Gastroesophageal sphincter (tissue), 4 donors: ENCODE results near the gene ZNF18. TPM values are rescaled to one million over a fixed set of nuclear protein-coding genes. Genes with fewer than 3 reads are reported as not detected.

Source experiments
- ATAC-seq: fragments of 150-250 bp; one replicate; pipeline ENCODE4 v1.9.1; 2016; ENCODE audit warnings: mild to moderate bottlenecking, moderate library complexity
- H3K27ac ChIP-seq, 4 donors: fragments of 200-600 bp; sonication (generic) in 3 of 4; 1 replicate in 3 of 4; 2 replicates in 1 of 4; pipeline ENCODE4 v1.5.1; 2016 to 2019
- H3K27me3 ChIP-seq: fragments of 200-600 bp; sonication (generic); one replicate; pipeline ENCODE4 v1.5.1; 2019
- H3K36me3 ChIP-seq, 2 donors: fragments of 200-600 bp; sonication (generic); one replicate each; pipeline ENCODE4 v1.5.1; 2019; ENCODE audit warnings: control low read depth in 1 of 2
- H3K4me1 ChIP-seq, 3 donors: fragments of 200-600 bp; sonication (generic); 1 replicate in 2 of 3; 2 replicates in 1 of 3; pipeline ENCODE4 v1.5.1; 2016 to 2019; ENCODE audit warnings: control low read depth in 2 of 3
- H3K4me3 ChIP-seq, 2 donors: fragments of 200-600 bp; sonication (generic); one replicate each; pipeline ENCODE4 v1.5.1; 2019; ENCODE audit warnings: mild to moderate bottlenecking in 1 of 2, moderate library complexity in 1 of 2
- H3K9me3 ChIP-seq, 3 donors: fragments of 200-600 bp; sonication (generic); one replicate each; pipeline ENCODE4 v1.5.1; 2017 to 2019; ENCODE audit warnings: control low read depth in 2 of 3
- EP300 ChIP-seq: sonication (generic); formaldehyde crosslinking; IDR thresholded peaks from one replicate; pipeline ENCODE4 v1.6.1; 2017; ENCODE audit warnings: antibody characterized with exemption, mild to moderate bottlenecking
- POLR2A ChIP-seq, 2 donors: fragments of 450-650 bp; IDR thresholded peaks; one replicate each; pipeline ENCODE4 v1.6.1; 2017; ENCODE audit warnings: antibody characterized with exemption in 2 of 2, mild to moderate bottlenecking in 2 of 2, moderate library complexity in 1 of 2
- POLR2AphosphoS5 ChIP-seq: sonication (generic); formaldehyde crosslinking; IDR thresholded peaks from one replicate; pipeline ENCODE4 v1.6.1; 2017; ENCODE audit warnings: antibody characterized with exemption
- WGBS, 2 donors: methylation state at CpG; one replicate each; pipeline ENCODE4 v1.1.5; 2018; ENCODE audit warnings: low coverage in 1 of 2; 5-methylcytosine and 5-hydroxymethylcytosine counted together
- total RNA-seq, 4 donors: library from RNA; depleted of rRNA; stranded (reverse); fragments of >200 nt; gene quantifications; one replicate each; pipeline ENCODE4 v1.1.0, GENCODE V29; 2016
- TF ChIP-seq, protein P1 (sequence below), 4 experiments: fragments of 200-600 bp in 2 of 4; fragments of 450-650 bp in 2 of 4; sonication (generic) in 1 of 4; IDR thresholded peaks; one replicate each; pipeline ENCODE4 v1.5.1; 2017 to 2019; ENCODE audit warnings: antibody characterized with exemption in 4 of 4, mild to moderate bottlenecking in 2 of 4, moderate library complexity in 2 of 4

ZNF18 gene
- total RNA-seq, 4 donors from 2014 or later, result 7.2 to 9.0 (median 8.0) TPM

DNA sequence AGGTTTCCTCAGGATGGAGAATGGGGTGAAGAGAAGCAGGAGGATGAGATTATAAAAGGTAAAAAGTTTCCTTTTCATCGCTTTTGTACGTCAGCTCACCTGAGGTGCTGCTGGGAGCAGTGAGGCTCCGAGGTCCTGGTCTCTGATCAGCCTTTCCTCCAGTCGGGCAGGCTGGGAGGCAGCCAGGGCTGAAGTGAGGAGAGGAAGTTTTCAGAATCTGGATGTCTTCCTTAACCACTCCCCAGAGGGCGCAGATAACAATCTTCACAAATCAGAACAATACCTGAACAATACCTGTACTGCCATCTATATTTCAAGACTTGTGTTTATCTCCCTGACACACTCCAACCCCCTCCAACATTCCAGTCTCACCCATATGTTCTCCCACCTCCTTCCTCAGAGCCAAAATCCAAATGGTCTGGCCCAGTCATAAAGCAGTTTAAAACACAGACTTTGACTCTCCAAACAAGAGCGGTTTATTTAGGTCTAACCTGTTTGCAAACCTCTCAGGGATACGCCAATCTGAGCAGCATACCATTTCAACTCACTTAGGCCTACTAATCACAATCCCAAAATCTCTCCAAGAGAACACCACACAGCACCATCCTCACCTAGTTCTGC, 6.8 kb downstream of the ZNF18 start:
- 74 to 83% methylated on average over 4 to 6 of the region's 7 CpGs for WGBS, 2 donors
- H3K36me3 ChIP-seq, result peaks cover 0 to 56% of the 10 kb centered on the region in 2 donors
- no peak for ATAC-seq

DNA sequence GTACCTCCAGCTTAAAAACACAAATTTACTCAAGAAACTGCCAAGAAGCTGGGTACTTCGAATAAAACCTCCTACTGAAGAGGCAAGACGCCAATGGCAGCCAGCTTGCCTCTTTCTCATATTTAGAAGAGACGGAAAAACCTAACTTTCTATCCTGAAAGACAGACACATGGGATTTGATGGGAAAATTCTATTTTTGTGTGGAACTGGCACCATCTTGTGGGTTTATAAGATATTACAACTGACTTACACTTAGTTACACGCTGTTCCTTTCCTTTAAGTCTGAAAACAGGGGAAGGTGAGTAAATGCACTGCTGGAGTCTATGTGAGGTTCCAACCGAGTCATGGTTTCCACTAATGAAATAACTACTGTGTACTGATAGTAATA, 10.3 kb downstream of the ZNF18 start:
- Histone ChIP-seq H3K36me3 (peaks cover 0 to 83% of the 10 kb centered on the region in 2 donors), H3K4me3 (no peak overlapping the region), H3K4me1 (peaks cover 0 to 13% (median 2%) of the 10 kb centered on the region in 3 donors), H3K9me3 (no peaks in the 10 kb centered on the region), H3K27ac (peak overlapping the region in 2 of 4 donors; percentile 13 to 37), H3K27me3 (no peaks in the 10 kb centered on the region)
- no peak for TF ChIP-seq EP300
- TF ChIP-seq, protein P1, sequence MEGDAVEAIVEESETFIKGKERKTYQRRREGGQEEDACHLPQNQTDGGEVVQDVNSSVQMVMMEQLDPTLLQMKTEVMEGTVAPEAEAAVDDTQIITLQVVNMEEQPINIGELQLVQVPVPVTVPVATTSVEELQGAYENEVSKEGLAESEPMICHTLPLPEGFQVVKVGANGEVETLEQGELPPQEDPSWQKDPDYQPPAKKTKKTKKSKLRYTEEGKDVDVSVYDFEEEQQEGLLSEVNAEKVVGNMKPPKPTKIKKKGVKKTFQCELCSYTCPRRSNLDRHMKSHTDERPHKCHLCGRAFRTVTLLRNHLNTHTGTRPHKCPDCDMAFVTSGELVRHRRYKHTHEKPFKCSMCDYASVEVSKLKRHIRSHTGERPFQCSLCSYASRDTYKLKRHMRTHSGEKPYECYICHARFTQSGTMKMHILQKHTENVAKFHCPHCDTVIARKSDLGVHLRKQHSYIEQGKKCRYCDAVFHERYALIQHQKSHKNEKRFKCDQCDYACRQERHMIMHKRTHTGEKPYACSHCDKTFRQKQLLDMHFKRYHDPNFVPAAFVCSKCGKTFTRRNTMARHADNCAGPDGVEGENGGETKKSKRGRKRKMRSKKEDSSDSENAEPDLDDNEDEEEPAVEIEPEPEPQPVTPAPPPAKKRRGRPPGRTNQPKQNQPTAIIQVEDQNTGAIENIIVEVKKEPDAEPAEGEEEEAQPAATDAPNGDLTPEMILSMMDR (IDR thresholded peaks at IDR 0.05), result peak; percentile 15 to 64 (median 58)
- no peak for TF ChIP-seq POLR2A (IDR thresholded peaks at IDR 0.05)
- 20 to 27% methylated on average over 5 of the region's 5 CpGs for WGBS, 2 donors
- ATAC-seq, result no peak

More for the DNA sequence above, 6.8 kb downstream of the ZNF18 start:
- Histone ChIP-seq H3K27me3 (no peaks in the 10 kb centered on the region), H3K4me3 (no peak overlapping the region), H3K27ac (no peak overlapping the region), H3K4me1 (peaks cover 0 to 13% (median 2%) of the 10 kb centered on the region in 3 donors), H3K9me3 (no peaks in the 10 kb centered on the region)
- TF ChIP-seq EP300 (no peak), POLR2A (IDR thresholded peaks at IDR 0.05) (no peak), POLR2AphosphoS5 (no peak)
- TF ChIP-seq, protein P1 (IDR thresholded peaks at IDR 0.05), result no peak

DNA sequence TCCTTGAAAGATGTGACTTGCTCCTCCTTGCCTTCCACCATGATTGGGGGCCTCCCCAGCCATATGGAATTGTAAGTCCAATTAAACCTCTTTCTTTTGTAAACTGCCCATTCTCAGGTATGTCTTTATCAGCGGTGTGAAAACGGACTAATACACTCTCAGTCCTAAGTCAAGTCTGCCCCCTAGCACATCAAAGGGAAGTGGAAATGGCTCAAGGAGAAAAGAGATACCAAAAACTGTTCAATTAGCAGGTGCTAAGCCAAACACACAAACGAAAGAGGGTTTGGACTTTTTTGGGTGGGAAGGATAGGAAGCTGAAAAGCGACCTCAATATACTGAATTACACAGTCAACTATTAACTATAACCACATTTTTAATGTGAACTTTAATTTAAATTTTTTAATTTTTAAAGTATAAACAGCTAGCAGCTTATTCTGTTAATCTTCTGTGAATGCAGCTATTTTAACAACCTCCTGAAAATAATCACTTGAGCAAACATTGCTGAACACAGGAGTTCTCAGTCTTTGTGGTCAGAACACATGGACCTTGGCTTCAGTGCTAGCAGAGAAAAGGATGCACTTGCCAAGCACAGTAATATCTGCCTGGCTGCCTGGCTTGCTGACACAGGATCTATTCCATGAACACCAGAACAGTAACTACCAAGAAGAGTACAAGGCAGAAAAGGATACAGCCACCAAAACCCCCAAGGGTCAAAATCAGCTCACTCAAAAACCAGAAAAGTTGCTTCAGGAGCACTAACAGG, 10.9 kb downstream of the ZNF18 start:
- H3K4me1 ChIP-seq, result peaks cover 0 to 13% (median 2%) of the 10 kb centered on the region in 3 donors
- 63 to 81% methylated on average over 2 to 4 of the region's 4 CpGs for WGBS, 2 donors
- TF ChIP-seq POLR2AphosphoS5, result no peak
- TF ChIP-seq EP300, result no peak
- TF ChIP-seq, protein P1 (IDR thresholded peaks at IDR 0.05), result no peak
- no peak for TF ChIP-seq POLR2A (IDR thresholded peaks at IDR 0.05)
- H3K27ac ChIP-seq, result peak overlapping the region in 2 of 4 donors; percentile 13 to 37
- no peaks in the 10 kb centered on the region for H3K9me3 ChIP-seq
- H3K36me3 ChIP-seq, result peaks cover 0 to 82% of the 10 kb centered on the region in 2 donors
- H3K27me3 ChIP-seq, result no peaks in the 10 kb centered on the region
- no peak for ATAC-seq
- H3K4me3 ChIP-seq, result no peak overlapping the region

DNA sequence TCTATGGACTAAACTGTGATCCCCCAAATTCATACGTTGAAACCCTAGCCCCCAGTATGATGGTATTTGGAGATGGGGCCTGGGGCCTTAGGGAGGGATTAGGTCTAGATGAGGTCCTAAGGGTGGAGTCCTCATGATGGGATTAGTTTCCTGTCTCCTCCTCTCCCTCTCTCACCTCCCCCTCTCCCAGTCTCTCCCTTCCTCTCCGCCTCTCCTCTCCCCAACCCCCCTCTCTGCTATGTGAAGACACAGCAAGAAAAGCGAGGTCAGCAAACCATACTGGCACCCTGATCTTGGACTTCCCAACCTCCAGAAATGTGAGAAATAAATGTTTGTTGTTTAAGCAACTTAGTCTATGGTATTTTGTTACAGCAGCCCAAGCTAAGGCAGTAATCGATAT, 15.4 kb downstream of the ZNF18 start:
- H3K27ac ChIP-seq, result no peak overlapping the region
- H3K27me3 ChIP-seq, result no peaks in the 10 kb centered on the region
- H3K4me1 ChIP-seq, result peaks cover 0 to 9% (median 2%) of the 10 kb centered on the region in 3 donors
- no peak for ATAC-seq
- no peak overlapping the region for H3K4me3 ChIP-seq
- H3K36me3 ChIP-seq, result peaks cover 0 to 66% of the 10 kb centered on the region in 2 donors
- WGBS, 2 donors, result 94 to 100% methylated on average over 4 of the region's 4 CpGs
- TF ChIP-seq POLR2AphosphoS5 (no peak), EP300 (no peak), POLR2A (IDR thresholded peaks at IDR 0.05) (no peak)
- TF ChIP-seq, protein P1 (IDR thresholded peaks at IDR 0.05), result no peak
- no peaks in the 10 kb centered on the region for H3K9me3 ChIP-seq

DNA sequence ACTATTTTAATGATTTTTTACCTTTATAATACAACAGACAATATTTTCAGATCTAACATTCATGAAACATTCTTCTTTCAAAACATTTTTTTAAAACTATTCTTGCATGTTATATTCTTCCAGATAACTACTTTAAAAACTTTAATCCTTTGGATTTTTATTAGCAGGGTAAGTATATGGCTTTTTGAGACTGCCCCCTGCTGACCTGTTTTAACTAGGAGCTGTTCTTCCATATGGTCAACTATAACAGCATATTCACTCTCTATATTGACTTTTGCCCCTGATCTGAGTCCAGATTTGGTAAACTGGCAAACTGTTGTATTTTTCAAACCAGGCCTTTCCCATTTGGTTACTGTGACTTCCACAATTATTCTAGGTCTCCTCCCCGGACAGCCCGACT, 16.5 kb downstream of the ZNF18 start:
- TF ChIP-seq POLR2A (IDR thresholded peaks at IDR 0.05) (no peak), EP300 (no peak), POLR2AphosphoS5 (no peak)
- TF ChIP-seq, protein P1 (IDR thresholded peaks at IDR 0.05), result no peak
- H3K4me1 ChIP-seq, result no peaks in the 10 kb centered on the region

More for the DNA sequence above, 16.5 kb downstream of the ZNF18 start:
- no peak for ATAC-seq
- no peak overlapping the region for H3K27ac ChIP-seq
- H3K27me3 ChIP-seq, result no peaks in the 10 kb centered on the region
- 100% methylated on average over 2 of the region's 2 CpGs; no CpG with 5 or more reads in 1 of the 2 donors for WGBS, 2 donors
- H3K9me3 ChIP-seq, result no peaks in the 10 kb centered on the region
- H3K4me3 ChIP-seq, result no peak overlapping the region
- H3K36me3 ChIP-seq, result peaks cover 0 to 64% of the 10 kb centered on the region in 2 donors
